GM12872 (cell line): ENCODE data around the gene CTNNA3.

Experiments used
- TF ChIP-seq, protein P1 (sequence below): IDR thresholded peaks from 3 replicates; pipeline ENCODE4 v1.5.1; 2011; ENCODE audit warnings: low read depth, mild to moderate bottlenecking, low read length, moderate library complexity; ENCODE audit not compliant: insufficient read depth

CTNNA3 gene

DNA sequence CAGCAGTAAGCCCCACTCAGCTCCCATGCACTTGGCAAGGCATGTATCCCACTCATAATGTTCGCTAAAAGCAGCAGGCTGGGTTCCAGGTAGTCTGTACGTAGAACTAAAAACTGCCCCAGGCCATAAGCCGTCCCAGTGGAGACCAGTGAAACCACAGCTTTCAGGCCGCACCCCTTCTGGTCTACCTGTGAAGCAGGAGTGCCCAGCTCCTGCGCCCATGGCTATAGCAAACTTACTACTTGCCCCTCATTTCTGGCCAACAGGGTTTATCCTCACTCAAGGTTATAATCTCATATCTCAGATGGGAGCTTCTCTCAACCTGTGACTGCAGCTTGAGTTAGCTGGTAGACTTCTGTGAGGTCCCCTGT, 1108.3 kb downstream of the CTNNA3 start:
- TF ChIP-seq, protein P1, sequence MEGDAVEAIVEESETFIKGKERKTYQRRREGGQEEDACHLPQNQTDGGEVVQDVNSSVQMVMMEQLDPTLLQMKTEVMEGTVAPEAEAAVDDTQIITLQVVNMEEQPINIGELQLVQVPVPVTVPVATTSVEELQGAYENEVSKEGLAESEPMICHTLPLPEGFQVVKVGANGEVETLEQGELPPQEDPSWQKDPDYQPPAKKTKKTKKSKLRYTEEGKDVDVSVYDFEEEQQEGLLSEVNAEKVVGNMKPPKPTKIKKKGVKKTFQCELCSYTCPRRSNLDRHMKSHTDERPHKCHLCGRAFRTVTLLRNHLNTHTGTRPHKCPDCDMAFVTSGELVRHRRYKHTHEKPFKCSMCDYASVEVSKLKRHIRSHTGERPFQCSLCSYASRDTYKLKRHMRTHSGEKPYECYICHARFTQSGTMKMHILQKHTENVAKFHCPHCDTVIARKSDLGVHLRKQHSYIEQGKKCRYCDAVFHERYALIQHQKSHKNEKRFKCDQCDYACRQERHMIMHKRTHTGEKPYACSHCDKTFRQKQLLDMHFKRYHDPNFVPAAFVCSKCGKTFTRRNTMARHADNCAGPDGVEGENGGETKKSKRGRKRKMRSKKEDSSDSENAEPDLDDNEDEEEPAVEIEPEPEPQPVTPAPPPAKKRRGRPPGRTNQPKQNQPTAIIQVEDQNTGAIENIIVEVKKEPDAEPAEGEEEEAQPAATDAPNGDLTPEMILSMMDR = no peak

- TF ChIP-seq, protein P1 = no peak
Measured at GRCh38 chr10:66586897-66587679, 1108.9 kb downstream of the CTNNA3 start.

- TF ChIP-seq, protein P1 = 0 out of 3 replicates have a peak, but pooled peaks have one; percentile 20
Measured at GRCh38 chr10:66586073-66586472, 1109.9 kb downstream of the CTNNA3 start.

DNA sequence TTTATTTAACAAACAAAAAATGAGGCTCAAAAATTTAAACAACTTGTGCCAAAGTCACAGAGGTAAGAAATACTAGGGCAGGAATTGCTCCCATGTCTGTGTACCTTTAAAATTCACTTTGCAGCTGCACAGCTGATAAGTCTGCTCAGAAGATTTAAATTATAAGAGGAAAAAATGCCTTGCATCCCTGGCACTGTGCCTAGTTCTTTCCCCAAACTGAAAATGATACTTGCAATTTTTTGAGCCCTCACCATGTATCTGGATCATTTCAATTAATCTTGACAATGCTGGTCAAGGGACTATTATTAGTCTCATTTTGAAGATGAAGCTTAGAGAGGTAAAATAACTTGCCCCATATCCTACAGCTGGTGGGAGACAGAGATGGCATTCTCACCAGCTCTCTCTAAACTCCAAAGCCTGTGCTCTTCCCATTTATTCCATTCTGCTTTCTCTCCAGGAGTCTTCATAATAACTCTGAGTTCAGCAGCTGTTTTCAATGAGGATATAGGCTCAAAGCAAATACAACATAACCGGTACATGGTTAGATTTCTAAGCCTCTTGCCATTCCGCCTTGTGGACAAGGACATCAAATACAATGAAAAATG, 1120.6 kb downstream of the CTNNA3 start:
- TF ChIP-seq, protein P1 = no peak

GRCh38 chr10:66572700-66573099, 1123.3 kb downstream of the CTNNA3 start:
- TF ChIP-seq, protein P1 = no peak

DNA sequence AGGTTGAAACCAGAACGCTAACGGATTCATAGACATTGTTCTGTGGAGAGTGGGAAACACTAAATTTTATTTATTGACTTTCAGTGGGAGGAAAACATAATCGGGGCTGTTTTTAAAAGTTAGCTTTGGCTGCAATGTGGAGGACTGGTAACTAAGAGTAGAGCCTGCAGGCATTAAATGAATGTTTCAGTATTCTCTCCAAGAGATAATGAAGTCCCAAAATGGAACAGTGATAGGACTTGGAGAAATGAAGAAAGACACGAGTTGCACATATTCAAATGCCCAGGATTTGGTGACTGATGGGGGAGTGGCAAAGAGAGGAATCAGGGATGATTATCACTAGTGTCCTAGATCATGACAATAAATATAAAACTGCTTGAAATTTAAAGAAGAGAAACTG, 1130.0 kb downstream of the CTNNA3 start:
- TF ChIP-seq, protein P1 = no peak

DNA sequence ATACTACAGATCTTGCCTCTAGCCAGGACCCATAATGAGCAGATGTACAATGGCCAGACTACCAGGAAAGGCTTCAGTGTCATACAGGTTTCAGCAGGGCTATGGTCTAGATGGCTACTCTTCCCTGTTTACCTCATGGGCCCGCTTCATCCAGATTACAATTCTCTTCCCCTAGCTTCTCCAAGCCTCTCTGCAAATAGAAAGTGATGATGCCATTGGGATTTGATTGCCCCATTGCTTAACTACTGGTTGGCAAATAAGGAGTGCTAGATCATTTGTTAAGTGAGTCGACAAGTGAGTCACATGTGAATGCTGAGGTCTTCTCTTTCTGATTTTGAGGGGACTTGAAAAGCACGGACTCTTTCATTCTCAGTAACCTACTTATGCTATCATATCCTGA, 1131.7 kb downstream of the CTNNA3 start:
- TF ChIP-seq, protein P1 = no peak
